HG02610 (cell line): ENCODE measurements around the gene RXRA.
A peak's percentile ranks its signal among the peaks of the same experiment; 100 is the strongest.

Experiments used
- ATAC-seq: cut with Tn5 transposase; IDR thresholded peaks from one replicate; pipeline ENCODE4 v1.9.1; 2021; ENCODE audit warnings: mild to moderate bottlenecking, moderate library complexity; ENCODE audit not compliant: unreplicated experiment

RXRA gene

GRCh38 chr9:134395002-134395517 is 68.8 kb downstream of the RXRA start:
- ATAC-seq, result no peak

DNA sequence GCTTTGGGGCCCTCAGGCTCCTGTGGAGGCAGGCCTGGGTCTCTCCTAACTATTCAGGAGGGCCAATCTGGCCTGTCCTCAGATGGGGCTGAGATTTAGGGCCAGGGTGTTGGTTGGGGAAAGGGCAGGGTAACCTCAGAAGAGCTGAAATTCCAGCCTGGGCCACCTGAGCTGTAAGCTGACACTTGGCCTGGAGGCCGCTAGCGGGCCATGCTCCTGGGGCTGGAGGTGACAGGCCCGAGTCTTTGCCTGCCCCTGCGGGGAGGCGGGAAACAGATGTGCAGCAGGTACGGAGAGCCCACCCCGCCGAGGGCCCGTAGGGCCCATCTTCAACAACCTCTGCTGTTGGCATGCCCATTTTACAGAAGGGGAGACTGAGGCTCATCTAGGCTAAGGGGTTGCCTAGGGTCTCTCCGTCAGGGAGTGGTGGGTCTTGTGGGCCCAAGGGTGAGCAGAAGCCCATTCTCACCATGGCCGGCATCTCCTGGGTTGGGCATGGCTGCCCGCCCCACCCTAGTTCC is 69.5 kb downstream of the RXRA start:
- ATAC-seq, result no peak

DNA sequence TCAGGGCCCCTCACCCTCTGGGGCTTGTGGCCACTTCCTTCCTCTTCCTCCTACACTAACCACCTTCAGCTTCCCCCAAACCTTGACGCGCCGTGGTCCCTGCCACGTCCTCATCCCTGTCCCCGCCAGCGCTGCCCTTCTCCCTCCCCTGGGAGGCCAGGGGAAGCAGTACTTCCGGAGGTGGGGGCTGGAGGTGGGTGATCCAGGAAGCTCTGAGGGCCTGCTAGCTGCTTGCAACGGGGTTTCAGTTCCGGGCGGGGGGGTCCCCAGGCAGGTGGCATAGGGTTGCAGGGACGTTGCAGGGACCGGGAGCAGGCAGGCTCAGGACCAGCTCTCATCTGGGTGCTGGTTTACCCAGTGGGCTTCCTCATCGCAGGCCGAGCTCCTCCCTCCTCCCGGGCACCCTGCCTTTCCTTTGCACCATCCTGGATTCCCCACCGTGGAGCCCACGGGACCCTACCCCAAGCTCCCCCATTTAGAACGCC is 70.0 kb downstream of the RXRA start:
- ATAC-seq, result no peak

GRCh38 chr9:134396825-134397224 is 70.6 kb downstream of the RXRA start:
- no peak for ATAC-seq

DNA sequence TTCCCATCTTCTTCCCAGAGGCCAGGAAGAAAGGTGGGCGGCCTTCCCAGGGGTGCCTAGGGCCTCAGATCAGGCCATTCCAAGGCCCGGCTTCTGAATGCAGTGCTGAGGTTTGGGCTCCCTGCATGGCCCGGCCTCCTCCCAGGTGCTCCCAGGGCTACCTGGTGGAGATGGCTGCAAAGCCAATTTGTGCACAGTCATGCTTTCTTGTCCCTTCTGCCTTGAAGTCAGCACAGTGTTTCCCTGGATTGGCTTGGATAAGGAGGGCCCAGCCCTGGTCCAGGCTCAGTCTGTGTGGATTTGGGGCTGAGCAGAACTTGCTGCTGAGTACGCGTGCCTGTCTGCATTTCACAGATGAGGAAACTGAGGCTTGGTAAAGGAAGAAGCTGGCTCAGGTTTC is 72.5 kb downstream of the RXRA start:
- ATAC-seq, result no peak

DNA sequence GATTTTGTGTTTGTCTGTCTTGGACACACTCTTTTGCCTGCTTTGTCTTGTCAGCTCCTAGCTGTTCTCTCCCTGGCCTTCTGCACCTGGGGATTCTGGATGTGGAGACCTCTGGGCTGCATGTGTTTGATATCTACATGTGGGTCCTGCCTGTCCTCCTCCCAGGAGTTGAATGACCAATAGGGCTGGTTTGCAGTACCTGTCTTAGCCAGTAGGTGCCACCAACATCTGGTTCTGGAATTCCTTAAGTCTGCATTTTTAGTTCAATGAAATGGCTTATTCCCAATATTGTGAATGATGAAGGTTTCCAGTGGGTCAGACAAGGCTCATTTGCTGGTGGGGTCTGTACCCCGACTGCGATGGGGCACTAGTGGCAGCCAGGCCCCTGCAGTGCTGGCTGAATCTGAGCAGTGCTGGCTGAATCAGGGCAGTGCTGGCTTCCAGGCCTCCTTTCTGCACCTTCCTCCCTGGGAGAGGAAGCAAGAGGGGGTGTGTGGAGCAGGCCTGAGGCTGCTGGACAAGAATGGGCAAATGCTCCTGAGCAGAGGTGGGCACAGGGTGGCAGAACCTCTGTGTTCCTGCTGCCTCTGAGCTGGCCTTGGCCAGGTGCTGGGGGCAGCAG is 73.3 kb downstream of the RXRA start:
- ATAC-seq, result no peak

- ATAC-seq, result no peak
These were observed 74.0 kb downstream of the RXRA start for GRCh38 chr9:134400283-134400682.

- ATAC-seq, result no peak
These were observed 75.1 kb downstream of the RXRA start for GRCh38 chr9:134401391-134401790.

GRCh38 chr9:134402182-134402581 is 75.9 kb downstream of the RXRA start:
- ATAC-seq, result no peak

GRCh38 chr9:134403292-134403681 is 77.0 kb downstream of the RXRA start:
- ATAC-seq, result no peak

DNA sequence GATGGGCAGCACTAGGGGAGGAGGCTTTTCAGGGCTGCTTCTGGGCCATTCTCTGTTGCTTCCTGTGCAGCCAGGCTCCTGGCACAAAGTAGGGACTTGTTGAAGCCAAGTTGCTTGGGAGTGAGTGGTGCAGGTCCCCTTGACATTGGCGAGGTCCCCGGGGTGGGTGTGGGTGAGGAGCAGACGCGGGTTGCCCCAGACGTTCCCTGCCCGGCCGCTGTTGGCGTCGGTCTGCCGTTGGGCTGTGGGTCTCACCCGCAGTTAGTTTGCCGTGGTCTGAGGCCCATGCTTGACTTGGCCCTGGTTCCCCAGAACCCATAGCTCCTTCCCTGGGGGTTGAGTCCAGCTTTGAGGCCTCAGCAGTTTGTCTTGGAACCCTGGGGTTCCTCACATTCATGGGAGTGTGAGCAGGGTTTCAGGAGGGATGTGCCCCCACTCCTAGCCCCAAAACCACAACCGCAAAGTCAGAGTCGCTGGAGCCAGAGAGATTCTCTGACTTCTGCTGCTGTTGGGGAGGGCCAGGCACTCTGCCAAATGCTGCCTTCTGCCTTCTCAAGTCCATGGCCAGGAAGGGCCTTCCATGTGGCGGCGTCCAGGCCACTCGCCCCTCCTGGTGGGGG is 77.5 kb downstream of the RXRA start:
- no peak for ATAC-seq

DNA sequence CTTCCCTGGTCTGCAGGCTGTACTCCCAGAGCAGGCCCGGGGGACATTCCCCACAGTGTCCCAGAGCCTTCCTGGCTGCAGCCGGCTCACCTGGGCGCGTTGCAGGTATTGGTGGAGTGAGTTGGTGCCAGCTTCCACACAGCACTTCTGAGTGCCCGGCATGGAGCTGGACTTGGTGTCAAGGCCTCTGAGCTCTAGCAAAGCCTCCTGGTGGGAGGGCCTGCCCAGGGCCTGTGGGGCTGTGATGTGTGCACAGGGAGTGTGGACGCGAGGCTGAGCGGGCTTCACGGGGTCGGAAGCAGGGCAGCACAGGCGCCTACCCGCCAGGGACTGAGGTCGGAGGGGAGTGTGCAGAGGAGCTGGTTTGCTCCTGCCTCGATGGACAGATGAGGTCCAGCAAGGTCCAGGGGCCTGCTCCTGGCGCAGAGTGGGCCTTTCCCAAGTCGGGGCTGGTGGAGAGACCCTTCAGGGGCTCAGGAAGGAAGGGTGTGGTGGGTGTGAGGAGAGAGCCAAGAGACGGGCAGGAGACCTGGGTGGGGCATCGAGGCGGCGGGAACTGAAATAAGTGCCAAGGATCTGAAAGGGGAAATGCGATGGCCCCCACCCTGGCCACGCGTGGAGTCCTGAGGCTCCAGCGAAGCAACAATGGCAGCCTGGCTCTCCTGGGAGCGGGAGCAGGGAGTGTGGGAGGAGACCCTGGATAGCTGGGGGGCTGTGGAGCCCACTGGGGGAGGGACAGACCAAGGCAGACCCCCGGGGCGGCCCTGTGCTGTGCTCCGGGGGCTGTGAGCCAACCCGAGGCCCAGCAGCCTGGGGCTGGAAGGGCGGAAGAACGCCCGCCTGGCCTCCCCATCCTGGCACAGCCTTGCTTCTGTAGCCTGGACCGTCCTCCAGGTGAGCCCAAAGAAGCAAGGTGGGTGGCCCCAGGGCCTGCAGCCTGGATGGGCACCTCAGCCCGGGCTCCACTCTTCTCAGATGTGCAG is 78.4 kb downstream of the RXRA start:
- no peak for ATAC-seq

DNA sequence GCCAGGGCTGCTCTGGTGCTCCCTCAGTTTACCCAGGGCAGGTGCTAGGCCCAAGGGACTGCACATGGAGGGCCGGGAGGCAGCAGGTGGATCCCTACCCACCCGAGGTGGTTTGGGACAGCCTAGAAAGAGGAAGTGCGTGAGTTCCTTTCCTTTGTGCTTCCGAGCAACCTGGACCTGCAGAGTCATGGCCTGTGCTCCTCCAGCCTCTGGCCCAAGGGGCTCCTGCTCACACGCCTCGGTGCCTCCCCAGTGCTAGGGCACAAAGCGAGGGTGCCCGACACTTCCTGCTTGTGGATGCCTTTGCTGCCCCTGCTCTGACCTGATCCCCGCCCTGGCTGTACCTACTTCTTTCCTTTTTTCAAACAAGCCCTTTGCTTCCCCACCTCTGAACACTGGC is 79.3 kb downstream of the RXRA start:
- no peak for ATAC-seq

DNA sequence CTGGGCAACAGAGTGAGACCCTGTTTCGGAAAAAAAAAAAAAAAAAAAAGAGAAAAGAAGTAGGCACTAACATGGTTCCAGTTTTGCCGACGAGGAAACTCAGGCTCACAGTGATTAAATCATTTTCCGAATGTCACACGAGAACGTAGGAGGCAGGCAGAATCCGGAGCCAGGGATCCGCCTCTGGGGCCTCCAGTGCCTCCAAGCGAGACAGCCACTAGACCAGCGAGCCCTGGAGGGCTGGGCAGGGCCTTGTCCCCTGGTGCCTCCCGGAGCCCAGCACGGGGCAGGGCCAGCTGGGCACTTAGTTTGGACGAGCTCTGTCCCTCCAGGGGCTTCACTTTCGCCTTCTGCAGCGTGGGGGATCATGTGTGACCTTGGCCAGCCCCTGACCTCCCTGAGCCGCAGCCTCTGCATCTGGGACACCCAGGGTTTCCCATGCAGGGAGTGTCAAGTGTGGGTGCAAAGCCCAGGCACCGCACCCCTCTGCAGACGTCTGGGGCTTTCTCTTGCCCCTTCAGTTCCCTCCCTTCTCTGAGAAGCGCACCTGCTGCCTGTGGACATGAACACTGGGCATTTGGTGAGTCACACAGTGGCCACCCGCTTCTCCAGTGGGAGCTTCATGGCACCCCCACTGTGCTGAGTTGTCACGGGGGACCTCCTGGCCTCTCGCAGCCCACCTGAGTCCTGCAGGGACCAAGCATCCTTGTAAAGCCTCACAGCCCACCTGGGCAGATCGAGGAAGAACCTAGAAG is 80.3 kb downstream of the RXRA start:
- no peak for ATAC-seq

DNA sequence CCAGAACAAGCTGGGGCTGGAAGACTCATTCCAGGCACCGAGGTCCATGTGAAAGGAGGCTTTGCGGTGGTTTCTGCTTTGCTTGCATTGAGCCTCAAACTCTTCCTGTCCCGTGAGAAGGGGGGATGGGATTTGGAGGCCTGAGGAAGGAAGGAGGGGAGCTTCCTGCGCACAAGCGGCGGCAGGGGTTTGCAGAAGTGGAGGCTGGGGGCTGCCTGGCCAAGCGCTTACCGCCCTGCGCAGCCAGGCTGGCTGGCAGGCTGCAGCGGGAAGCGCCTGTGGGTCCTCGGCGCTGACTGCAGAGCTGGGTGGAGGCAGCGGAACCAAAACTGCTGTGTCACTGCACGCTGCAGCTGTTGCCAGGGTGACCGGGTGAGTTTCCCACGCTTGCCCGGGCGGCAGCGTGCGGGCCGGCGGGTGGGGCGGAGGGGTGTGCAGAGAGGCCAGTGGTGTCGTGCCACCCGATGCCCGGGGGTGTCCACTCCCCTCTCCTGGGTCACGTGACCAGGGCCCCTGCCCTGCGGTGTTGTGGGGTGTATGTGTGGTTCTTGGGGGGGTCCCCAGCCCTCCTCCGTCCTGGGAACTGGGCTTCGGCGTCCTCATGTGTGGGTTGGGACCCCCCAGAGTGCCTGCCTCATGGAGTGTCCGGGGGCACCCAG is 81.0 kb downstream of the RXRA start:
- ATAC-seq, result peak; percentile 68

DNA sequence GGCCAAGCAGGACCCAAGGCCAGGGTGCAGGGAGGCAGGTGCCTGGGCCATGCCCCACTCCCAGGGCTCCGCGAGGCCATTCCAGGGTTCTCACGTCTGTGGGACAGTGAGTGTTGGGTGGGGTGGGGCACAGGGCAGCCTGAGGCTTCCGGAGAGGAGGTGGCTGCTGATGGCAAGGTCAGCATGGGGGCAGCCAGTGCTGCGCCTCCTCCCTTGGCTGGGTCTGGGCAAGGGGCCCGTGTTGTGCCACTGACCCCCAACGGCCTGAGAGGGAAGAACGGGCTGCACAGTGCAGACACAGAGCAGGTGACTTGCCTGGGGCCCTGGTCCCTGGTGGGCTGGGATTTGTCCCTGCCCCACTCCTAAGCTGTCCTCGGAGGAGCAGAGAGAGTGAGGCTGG is 82.1 kb downstream of the RXRA start:
- no peak for ATAC-seq

- ATAC-seq, result no peak
These were observed 82.9 kb downstream of the RXRA start for GRCh38 chr9:134408939-134409737.

DNA sequence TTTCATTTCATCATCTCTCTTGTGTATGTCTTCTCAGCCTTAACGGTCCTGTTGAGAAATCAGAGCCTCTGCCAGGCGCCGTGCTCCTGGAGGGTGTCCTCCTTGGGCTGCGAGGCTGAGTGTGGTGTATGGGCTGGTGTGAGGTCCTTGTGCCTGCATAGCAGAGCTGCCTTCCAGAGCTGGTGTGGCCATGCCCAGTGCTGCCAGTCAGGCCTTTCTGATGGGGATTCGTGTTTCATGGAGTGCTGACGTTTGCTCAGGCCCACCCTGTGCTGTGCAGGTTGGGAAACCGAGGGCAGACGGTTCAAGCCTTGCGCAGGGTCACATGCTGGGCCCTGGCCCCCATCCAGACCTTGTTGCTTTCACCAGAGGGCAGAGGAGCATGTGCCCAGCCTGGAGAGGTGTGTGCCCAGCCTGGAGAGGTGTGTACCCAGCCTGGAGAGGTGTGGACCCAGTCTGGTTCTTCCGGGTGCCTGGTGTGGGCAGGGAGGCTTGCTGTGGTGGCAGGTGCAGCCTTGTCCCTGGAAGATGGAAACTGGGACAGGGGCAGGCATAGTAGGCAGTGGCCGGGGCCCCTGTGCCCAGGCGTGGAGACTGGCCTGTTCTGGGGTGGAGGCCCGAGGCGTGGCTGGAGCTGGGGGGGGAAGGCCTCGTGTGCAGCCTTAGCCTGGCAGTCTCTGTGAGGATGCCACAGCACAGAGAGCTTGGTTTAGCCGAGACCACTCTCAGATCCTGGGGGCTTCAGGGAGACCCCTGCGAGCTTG is 84.0 kb downstream of the RXRA start:
- no peak for ATAC-seq
